UCSD-AML1 (cell line): ENCODE results near the gene TCF7L2.

ENCODE experiments used
- DNase-seq: peaks from one replicate; lab custom pipeline; 2025; ENCODE audit not compliant: unreplicated experiment; lab: John Stamatoyannopoulos, UW

TCF7L2 gene

GRCh38 chr10:112963835-112964234 lies 13.8 kb downstream of the TCF7L2 start:
- no peak for DNase-seq

GRCh38 chr10:112964482-112964881 lies 14.4 kb downstream of the TCF7L2 start:
- no peak for DNase-seq

GRCh38 chr10:112966194-112966855 lies 16.3 kb downstream of the TCF7L2 start:
- no peak for DNase-seq

GRCh38 chr10:112967200-112967599 lies 17.2 kb downstream of the TCF7L2 start:
- DNase-seq = no peak

- no peak for DNase-seq
These were observed 19.1 kb downstream of the TCF7L2 start for GRCh38 chr10:112969131-112969530.

- DNase-seq = no peak
These were observed 19.5 kb downstream of the TCF7L2 start for GRCh38 chr10:112969542-112969941.

- DNase-seq = no peak
These were observed 20.0 kb downstream of the TCF7L2 start for GRCh38 chr10:112970021-112970420.

GRCh38 chr10:112972606-112973005 lies 22.6 kb downstream of the TCF7L2 start:
- no peak for DNase-seq

- DNase-seq = no peak
These were observed 23.0 kb downstream of the TCF7L2 start for GRCh38 chr10:112973046-112973445.

GRCh38 chr10:112973805-112974204 lies 23.8 kb downstream of the TCF7L2 start:
- no peak for DNase-seq

GRCh38 chr10:112977426-112977898 lies 27.4 kb downstream of the TCF7L2 start:
- no peak for DNase-seq

- DNase-seq = no peak
These were observed 29.9 kb downstream of the TCF7L2 start for GRCh38 chr10:112979927-112980326.

GRCh38 chr10:112980937-112981336 lies 30.9 kb downstream of the TCF7L2 start:
- no peak for DNase-seq

- DNase-seq = no peak
These were observed 31.5 kb downstream of the TCF7L2 start for GRCh38 chr10:112981553-112981952.

GRCh38 chr10:112983444-112984056 lies 33.5 kb downstream of the TCF7L2 start:
- DNase-seq = no peak

GRCh38 chr10:112984756-112985155 lies 34.7 kb downstream of the TCF7L2 start:
- no peak for DNase-seq

GRCh38 chr10:112985690-112986543 lies 35.9 kb downstream of the TCF7L2 start:
- peak; percentile 33 for DNase-seq

GRCh38 chr10:112986544-112987190 lies 36.6 kb downstream of the TCF7L2 start:
- DNase-seq = no peak

- DNase-seq = no peak
These were observed 38.9 kb downstream of the TCF7L2 start for GRCh38 chr10:112988839-112989406.

- DNase-seq = no peak
These were observed 39.8 kb downstream of the TCF7L2 start for GRCh38 chr10:112989826-112990225.

GRCh38 chr10:112990271-112990670 lies 40.2 kb downstream of the TCF7L2 start:
- DNase-seq = no peak
